GM12892 (cell line): ENCODE data around the gene TBC1D20.
"Not testable (repeated sequence)": the region's sequence is repeated elsewhere in the genome, so short reads cannot be mapped to it uniquely, and the experiment has no call there.

Experiments used
- POLR2A ChIP-seq: IDR thresholded peaks from 2 replicates; pipeline ENCODE4 v1.6.1; 2011; ENCODE audit warnings: low read depth, low read length, control low read depth
- POLR2AphosphoS5 ChIP-seq: IDR thresholded peaks from 2 replicates; pipeline ENCODE4 v1.6.1; 2011; ENCODE audit warnings: low read depth, low read length, control low read depth

GRCh38 chr20:510328-511057 is 48.2 kb upstream of the TBC1D20 start:
- not testable (repeated sequence) for TF ChIP-seq POLR2A, POLR2AphosphoS5
